HG02840 (cell line): ENCODE data around the gene ITGB2.
"Not testable (repeated sequence)": the region's sequence is repeated elsewhere in the genome, so short reads cannot be mapped to it uniquely, and the experiment has no call there.

ENCODE experiments used
- ATAC-seq: cut with Tn5 transposase; IDR thresholded peaks from one replicate; pipeline ENCODE4 v1.9.1; 2021; ENCODE audit warnings: mild to moderate bottlenecking, moderate library complexity, moderate number of reproducible peaks; ENCODE audit not compliant: unreplicated experiment, low FRiP score

ITGB2 gene

DNA sequence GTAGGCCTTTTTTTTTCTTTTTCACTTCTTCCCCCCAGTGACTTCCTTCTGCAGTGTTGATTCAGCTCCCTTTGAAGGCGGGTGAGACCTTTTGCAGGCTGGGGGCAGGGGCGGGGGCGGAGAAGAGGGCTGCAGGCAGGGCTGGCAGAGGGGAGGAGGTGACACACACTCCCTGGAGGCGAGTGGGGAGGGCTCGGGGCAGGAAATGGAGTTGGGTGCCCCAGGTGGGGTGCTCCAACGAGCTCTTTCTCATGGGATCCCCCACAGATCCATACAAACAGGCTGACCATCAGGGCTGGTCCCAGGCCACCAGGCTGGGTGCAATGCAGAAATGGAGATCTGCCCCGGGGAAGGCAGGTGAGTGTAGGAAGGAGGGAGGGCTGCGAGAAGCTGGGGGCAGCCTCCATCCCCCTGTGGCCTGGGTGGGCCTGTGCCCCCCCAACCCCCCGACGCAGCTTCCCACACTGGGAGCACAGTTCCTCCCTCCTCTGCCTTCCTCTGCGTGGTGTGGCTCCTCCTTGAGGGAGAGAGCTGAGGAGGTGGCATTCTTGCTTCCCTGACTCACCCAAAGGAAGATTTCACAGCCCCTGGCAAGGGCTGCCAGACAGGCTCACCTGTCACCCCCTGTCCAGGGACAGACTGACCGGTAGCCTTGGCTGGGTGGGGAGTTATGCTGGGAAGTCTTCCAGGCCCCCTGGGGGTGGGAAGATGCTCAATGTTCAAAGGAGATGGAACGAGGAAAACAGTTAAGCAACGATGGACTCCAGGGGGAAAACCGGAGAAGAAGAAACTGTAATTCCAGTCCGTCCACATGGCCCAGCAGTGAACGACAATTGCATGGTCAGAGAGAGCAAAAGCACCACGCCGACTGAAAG is 7.1 kb upstream of the ITGB2 start:
- ATAC-seq = no peak

DNA sequence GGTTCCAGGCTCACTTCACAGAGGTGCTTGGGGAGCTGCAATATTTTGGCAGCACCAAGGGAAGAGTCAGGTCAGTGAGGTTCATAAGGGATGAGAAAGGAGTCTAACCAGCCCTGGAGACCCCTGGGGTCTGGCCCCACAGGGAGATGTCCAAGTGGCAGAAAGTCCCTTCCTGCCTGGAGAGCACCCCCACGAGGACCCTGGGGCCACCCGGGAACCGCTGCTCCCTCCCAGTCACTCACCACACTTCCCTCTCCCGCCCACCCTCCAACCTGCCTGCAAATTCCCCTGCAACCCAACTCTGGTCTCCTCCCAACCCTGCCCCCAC is 6.5 kb upstream of the ITGB2 start:
- no peak for ATAC-seq

DNA sequence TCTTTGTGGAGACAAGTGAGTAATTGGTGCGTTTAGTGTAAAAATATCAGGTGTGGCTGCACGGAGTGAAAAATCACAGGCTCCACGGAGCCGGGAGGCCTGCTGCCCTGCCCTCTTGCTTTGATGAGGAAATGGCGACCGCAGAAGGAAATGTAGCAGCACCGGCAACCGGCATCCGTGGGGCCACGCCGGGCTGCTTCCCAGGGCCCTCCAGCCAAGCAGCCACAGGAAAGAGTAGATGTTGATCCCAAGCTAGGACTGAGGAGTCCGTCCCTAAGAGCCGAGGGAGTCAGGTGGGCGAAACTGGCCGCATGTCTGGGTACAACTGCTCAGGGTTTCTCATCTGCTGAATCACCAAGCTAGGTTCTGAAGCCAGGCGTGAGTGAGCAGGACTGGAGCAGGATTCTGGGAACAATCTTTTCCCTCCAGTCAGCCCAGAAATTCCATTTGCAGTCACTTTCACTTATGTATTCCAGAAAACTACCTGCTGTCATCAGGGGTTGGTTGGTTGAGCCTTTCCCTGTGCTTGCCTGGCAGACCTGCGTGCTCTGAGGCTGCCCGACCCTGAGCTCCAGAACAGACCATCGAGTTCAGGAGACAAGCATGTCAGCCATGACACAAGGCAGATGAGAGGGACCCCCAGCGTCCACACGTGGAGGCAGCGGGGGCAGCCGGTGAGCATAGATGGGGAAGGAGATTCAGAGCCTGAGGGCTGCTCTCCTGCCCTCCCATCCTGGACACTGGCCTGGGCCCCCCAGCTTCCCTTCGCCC is 5.8 kb upstream of the ITGB2 start:
- no peak for ATAC-seq

DNA sequence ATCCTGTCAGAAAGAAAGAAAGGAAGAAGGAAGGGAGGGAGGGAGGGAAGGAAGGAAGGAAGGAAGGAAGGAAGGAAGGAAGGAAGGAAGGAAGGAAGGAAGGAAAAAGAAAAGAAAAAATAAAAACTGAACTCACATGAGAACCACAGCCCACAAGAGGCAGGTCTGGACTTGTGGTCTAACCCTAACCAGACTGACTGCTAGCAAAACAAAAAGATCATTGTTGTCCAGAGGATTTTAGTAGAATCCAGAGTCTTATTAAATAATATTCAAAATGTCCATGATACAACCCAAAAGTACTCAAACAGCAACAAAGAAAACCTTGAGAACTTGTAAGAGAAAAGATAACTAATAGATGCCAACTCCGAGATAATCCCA is 4.7 kb upstream of the ITGB2 start:
- no peak for ATAC-seq

DNA sequence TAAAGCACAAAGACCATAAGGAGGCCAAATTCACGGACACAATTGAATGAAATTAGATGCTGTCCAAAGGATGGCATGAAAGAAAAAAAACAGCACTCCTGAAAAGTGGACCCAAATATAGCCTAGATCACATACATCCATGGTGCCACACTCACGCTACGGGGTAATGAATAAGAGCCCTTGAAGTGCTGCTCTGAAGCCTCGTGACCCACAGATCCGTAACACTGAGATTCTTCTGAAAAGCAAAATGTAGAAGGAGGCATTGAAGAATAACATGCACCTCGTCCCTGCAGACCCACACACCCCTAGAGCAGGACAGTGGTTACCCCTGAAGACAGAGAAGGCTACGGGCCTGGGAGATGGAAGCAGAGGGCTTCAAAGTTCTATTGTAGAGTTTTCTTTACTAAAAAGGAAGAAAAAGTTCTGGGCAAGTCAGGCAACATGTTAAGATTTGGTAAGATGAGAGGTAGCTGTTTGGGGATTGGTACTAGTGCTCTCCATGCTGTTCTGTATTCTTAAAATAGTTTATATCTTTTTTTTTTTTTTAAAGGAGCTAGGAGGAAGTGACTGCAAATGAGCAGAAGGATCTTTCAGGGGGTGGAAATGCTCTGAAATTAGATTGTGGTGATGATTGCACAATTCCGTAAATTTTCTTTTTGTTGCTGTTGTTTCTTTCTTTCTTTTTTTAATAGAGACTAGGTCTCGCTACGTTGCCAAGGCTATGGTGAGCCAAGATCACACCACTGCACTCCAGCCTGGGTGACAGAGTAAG is 4.1 kb upstream of the ITGB2 start:
- ATAC-seq = no peak

DNA sequence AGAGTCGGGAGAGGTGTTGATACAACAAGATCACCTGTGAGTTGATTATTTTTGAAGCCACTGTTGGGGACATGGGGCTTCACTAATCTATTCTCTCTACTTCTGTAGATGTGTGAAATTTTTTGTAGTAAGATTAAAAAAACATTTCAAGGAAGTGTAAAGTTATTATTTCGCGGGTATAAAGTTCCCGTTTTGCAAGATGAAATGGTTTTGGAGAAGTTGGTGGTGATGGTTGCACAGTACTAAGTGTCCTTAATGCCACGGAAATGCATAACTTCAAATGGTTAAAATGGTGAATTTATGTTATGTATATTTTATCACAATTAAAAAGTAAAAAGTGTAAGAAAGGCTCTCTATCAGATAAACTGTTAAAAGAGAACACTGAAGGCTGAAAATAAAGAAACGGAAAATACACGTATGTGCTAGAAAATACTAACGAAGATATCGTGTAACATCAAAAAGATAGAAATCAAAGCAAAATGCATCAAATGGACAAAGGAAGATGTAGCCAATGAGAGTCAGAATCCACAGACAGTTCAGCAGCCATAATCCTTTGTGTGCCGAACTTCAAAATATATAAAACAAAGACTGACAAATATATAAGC is 2.9 kb upstream of the ITGB2 start:
- ATAC-seq = no peak

DNA sequence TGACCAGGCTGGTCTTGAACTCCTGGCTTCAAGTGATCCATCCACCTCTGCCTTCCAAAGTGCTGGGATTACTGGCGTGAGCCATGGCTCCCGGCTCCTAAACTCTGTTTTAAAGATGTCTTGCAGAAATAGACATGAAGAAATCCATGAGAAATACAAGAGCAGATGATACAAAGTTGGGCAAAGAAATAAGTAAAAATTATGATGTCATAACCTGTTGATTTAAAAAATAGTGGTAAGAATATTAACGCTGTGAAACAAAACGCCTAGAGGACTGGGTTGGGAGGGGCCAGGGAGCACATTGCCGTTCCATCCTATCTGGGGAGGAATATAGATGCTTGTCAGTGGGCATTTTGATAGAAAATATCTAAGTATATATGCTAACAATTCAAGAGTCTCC is 1.2 kb upstream of the ITGB2 start:
- no peak for ATAC-seq

DNA sequence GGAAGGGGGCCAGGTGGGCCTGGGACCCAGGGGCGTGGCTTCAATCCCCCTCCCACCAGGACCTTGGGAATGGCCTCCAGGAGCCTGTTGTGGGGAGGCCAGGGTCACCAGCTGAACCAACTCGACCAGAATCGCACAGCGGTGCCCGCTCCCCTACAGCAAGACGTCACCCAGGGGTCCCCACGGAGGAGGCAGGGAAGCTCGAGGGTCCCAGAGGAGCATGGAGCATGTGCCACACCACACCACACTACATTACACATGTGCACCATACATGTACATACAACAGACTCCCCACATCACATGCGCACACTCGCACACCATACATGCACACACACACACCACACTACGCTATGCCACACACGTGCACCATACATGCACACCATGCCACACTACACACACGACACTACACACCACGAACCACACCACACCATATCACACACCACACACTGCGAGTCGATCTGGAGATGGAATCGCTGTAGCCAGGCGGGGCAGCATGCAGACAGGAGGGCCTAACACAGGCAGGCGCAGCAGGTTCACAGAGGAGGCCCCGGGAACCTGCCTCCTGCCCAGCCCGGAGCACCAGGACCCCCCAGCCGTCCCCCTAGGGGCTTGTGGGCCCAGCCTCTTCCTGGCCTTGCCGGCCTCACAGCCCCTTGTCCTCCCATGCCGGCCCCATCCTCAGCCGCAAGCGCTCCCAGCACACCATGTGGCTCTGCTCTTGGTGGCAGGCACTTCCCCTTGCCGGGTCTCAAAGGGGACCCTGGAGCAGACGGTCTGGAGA is 596 bp downstream of the ITGB2 start:
- ATAC-seq = no peak

DNA sequence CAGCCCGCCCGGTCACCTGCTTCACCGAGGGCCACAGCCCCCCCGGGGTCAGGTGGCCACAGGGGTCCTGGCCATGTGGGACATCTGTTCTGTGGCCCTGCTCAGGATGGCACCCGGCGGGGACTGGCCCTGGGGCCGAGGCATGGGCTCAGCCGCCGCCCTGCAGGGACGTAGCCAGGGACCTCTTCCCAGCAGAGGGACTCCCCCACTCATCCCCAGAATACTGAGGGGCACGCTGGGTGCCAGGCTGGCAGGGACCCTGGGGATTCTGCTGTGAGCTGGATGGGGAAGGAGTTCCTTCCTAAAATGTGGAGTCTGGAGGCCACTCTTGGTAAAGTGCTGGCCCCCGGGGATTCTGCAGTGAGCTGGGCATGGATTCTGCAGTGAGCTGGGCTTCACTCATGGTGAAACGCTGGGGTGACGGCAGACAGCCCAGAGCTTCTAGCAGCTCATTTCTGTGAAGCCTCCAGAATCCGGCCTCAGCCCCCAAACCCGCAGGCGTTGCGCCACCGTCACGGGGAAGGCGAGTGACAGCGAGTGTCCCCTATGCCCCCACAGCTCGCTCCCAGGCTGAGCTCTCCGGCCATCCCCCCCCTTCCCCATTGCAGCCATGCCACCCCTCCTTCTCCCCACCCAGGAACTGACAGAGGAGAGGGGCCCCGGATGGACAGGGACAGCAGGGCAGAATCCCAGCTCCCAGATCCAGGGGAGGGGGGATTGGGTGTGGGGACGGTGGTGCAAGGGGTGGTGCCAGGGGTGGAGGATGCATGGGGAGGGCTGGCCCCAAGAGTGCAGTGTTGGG is 1.4 kb downstream of the ITGB2 start:
- ATAC-seq = no peak

DNA sequence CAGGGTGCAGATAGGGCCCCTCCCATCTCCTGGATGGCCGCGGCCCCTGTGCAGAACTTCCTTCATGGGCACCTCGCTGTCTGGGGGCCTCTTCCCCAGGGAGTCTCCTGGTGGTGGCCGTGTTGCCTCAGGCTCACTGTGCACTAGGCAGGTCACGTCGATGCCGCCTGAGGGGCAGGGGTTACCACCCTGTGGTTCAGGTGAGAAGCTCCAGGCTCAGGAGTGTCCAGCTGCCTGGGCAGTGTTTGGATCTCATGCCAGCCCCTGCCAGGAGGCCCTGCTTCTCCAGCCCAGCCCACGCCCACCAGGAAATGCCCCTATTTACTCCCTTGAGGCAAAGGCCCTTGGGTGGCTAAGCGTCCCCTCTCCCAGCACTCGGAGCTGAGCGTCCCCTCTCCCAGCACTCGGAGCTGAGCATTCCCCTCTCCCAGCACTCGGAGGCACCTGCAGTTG is 2.1 kb downstream of the ITGB2 start:
- ATAC-seq = no peak

DNA sequence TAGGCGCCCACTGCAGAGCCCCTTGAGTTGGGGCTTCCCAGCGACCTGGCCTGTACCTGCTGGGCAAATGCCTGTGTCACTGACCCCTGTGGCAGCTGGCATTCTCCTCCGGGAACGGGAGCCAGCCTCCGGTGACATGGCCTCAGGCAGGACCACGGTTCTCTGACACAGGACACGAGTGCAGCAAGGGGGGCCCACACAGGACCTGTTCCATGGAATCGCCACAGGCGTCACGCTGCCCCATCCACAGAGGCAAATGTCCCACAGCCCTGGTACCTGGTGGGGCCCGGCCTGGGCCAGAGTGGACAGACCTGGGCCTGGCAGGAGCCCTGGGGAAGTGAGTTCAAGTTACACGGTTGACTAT is 2.6 kb downstream of the ITGB2 start:
- ATAC-seq = no peak

DNA sequence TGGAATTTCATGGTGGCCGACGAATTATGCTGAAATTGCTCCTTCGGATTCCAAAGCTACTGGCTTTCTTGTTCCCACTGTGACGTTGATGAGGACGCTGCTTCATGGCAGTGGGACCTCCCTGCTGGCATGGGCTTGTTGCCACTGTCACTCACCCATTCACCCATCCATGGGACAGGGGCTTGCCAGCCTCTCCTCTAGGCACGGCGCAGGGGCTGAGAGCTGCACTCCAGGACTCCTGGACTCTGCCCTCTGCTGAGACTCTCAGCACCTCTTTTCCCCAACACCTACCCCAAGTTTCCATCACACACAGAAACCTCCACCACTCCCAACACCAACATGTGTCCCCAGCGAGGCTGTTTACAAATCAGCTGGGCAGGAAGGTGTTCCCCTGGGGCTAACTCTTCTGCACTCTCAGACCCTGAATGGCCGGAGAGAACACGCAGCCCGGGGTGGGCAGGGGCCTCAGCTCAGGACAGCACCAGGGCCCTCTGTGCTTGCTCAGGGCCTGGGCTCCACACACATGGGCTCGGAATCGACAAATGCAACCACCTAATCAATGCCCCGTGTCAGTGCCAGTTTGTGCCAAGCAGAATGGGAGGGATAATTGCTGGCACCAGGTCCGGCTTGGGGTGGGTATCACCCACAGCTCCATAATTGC is 3.1 kb downstream of the ITGB2 start:
- no peak for ATAC-seq

DNA sequence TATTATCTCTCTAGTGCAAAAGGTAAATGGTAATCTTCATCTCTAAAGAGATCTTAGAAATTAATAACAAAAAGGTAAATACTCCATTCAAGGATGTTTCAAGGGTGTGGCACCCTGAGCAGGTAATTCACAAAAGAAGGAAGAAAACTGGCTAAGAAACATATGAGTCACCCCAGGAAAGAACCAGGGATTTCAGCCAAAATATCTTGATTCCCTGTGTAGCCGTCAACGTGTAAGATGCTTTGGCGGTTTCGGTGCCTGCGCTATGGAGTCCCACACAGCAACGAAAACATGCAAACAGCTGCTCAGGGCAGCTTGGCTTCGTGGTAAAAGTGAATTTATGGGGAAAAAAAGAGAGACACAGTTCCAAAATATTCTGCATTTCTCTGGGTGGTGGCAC is 3.7 kb downstream of the ITGB2 start:
- ATAC-seq = no peak

DNA sequence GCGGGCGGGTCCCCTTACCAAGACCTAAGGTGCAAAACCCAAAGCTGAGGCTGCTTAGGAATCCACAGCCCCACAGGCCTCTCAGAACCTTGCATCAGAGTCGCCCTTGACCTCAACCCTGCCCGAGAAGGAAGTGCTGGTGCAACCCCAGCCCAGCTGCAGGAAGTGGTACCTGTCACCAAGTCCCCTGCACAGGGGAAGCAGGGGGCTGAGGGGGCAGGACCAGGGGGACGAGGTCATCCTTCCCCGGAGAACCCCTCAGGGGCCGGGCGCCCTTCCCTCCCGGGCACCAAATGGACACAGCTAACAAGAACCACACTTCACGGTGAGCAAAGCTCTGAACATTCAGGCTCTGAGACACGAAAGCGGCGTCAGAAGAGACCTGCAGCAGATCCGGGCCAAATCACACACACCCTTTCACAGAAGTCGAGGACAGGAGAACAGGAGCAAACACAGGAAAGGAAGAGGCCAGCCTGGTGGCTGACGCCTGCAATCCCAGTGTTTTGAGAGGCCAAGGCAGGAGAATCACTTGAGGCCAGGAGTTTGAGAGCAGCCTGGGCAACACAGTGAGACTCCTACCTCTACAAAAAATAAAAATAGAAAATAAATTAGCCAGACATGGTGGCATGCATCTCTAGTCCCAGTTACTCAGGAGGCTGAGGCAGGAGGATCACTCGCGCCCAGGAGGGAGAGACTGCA is 6.4 kb downstream of the ITGB2 start:
- ATAC-seq = no peak

DNA sequence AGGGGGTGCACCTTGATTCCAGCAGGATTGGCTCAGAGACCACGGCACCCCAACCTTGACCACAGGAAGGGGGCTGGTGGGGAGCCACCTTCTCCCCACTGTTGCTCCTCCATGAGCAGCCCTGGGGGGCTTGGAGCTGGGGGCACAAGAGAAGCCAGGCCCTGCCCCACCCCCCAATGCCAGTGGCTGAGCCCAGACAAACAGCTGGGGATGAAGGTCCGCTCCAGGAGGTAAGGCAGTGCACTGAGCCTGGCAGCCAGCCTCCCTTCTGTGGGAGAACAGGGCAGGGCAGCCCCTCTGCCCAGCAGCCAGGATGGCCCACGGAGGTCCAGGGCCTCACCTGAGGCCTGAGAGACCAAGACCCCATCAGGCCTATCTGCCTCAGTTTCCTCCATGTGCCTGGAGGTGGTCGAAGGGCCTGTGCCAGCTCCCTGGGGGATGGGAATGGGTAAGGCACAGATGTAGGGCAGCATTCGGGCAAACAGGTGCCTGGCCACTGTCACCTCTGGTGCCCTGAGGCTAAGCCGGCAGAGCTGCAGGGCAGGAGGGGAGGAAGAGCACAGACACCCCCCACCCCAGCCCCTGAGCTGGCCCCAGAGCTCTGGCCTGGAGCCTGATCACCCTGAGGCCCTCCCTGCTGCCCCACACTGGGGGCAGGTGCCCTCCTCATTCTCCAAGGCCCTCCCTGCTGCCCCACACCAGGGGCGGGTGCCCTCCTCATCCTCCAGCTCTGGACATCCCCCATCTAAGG is 7.1 kb downstream of the ITGB2 start:
- no peak for ATAC-seq

DNA sequence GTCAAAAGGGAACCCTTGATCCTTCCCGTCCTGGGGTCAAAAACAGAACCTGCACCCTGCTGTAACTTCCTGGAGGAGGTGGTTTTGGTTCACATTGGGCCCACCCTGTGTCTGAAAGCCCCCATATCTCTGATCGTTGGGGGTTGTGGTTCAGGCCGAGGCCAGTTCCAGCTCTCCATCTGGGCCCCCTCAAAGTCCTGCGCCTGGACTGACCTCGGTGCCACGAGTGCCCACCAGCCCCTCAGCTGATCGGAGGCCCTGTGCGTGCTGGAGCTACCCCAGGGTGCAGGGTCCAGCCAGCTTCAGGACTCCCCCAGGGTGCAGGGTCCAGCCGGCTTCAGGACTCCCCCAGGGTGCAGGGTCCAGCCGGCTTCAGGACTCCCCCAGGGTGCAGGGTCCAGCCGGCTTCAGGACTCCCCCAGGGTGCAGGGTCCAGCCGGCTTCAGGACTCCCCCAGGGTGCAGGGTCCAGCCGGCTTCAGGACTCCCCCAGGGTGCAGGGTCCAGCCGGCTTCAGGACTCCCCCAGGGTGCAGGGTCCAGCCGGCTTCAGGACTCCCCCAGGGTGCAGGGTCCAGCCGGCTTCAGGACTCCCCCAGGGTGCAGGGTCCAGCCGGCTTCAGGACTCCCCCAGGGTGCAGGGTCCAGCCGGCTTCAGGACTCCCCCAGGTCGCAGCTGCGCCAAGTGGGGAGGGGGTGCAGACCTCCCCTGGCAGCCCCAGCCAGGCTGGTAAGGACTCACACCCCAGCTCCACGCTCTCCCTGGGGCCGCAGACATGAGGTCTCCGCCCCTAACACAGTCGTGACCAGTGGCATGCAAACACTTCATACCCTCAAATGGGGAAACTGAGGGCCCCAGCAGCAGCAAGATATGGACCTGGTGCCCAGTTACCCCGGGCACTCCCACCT is 7.9 kb downstream of the ITGB2 start:
- ATAC-seq = not testable (repeated sequence)

DNA sequence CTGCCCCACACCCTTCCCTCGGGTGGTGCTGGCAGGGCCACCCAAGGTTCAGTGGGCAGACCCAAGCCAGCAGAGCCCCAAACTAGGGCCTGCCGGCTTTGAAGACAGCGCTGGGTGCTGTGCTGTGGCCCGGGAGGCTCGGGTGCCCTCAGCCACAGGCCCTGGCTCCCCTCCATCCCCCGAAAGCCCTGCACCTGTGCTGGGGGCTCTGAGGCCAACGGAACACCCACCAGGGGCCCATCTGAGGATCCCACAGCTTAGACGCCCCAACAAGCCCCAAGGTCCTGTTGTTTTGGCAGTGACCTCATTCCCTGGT is 8.6 kb downstream of the ITGB2 start:
- no peak for ATAC-seq
